ENCODE measurements around the gene DCUN1D1.

The DCUN1D1 gene

DNA sequence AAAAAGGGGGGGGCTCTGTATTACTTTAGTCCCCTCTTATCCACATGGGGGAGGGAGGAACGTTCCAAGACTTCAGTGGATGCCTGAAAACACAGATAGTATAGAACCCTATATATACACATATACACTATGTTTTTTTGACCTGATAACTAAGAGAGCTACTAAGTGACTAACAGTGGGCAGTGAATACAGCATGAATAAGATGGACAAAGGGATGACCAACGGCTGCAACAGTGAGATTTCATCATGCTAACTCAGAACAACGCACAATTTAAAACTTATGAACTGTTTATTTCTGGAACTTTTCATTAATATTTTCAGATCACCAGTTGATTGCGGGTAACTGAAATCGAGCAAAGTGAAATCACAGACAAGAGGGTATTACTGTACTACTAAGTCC lies 7.3 kb downstream of the DCUN1D1 start:
- Histone ChIP-seq H3K36me3 (ENCODE audit: control insufficient read depth, insufficient read depth, low read length) (no peaks in the 10 kb centered on the region), H3K27ac (ENCODE audit: insufficient read depth, low read length, poor library complexity, severe bottlenecking) (no peak overlapping the region), H3K9me3 (ENCODE audit: control insufficient read depth, low read length) (no peaks in the 10 kb centered on the region), H3K27me3 (replicated peaks; ENCODE audit: control insufficient read depth, insufficient read depth, low read length, poor library complexity, severe bottlenecking) (no peaks in the 10 kb centered on the region), H3K4me1 (ENCODE audit: control insufficient read depth, insufficient read depth, low read length, poor library complexity, severe bottlenecking) (no peaks in the 10 kb centered on the region), H3K4me3 (ENCODE audit: insufficient read depth, low read depth, low read length, poor library complexity, severe bottlenecking) (no peak overlapping the region)
- DNase-seq, result no peak

DNA sequence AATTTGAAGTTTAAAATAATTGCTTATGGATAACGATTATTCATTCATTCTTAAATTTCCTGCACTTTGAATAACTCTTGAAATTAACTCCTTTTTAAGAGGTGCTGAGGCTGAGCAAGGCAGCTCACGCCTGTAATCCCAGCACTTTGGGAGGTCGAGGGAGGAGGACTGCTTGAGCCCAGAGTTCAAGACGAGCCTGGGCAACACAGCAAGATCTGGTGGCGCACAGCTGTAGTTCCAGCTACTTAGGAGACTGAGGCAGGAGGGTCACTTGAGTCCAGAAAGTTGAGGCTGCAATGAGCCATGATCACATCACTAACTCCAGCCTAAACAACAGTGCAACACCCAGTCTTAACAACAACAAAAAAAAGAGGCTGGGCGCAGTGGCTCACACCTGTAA lies 8.0 kb downstream of the DCUN1D1 start:
- Histone ChIP-seq H3K4me3 (ENCODE audit: insufficient read depth, low read depth, low read length, poor library complexity, severe bottlenecking) (no peak overlapping the region), H3K9me3 (ENCODE audit: control insufficient read depth, low read length) (no peaks in the 10 kb centered on the region), H3K27me3 (replicated peaks; ENCODE audit: control insufficient read depth, insufficient read depth, low read length, poor library complexity, severe bottlenecking) (no peaks in the 10 kb centered on the region), H3K36me3 (ENCODE audit: control insufficient read depth, insufficient read depth, low read length) (no peaks in the 10 kb centered on the region), H3K27ac (ENCODE audit: insufficient read depth, low read length, poor library complexity, severe bottlenecking) (no peak overlapping the region), H3K4me1 (ENCODE audit: control insufficient read depth, insufficient read depth, low read length, poor library complexity, severe bottlenecking) (peaks cover 3% of the 10 kb centered on the region)
- DNase-seq, result no peak

- Histone ChIP-seq H3K27me3 (replicated peaks; ENCODE audit: control insufficient read depth, insufficient read depth, low read length, poor library complexity, severe bottlenecking) (no peaks in the 10 kb centered on the region), H3K27ac (ENCODE audit: insufficient read depth, low read length, poor library complexity, severe bottlenecking) (no peak overlapping the region), H3K4me1 (ENCODE audit: control insufficient read depth, insufficient read depth, low read length, poor library complexity, severe bottlenecking) (peaks cover 3% of the 10 kb centered on the region), H3K4me3 (ENCODE audit: insufficient read depth, low read depth, low read length, poor library complexity, severe bottlenecking) (no peak overlapping the region), H3K9me3 (ENCODE audit: control insufficient read depth, low read length) (no peaks in the 10 kb centered on the region), H3K36me3 (ENCODE audit: control insufficient read depth, insufficient read depth, low read length) (no peaks in the 10 kb centered on the region)
- no peak for DNase-seq
Measured at GRCh38 chr3:182971637-182972036, 8.7 kb downstream of the DCUN1D1 start.

DNA sequence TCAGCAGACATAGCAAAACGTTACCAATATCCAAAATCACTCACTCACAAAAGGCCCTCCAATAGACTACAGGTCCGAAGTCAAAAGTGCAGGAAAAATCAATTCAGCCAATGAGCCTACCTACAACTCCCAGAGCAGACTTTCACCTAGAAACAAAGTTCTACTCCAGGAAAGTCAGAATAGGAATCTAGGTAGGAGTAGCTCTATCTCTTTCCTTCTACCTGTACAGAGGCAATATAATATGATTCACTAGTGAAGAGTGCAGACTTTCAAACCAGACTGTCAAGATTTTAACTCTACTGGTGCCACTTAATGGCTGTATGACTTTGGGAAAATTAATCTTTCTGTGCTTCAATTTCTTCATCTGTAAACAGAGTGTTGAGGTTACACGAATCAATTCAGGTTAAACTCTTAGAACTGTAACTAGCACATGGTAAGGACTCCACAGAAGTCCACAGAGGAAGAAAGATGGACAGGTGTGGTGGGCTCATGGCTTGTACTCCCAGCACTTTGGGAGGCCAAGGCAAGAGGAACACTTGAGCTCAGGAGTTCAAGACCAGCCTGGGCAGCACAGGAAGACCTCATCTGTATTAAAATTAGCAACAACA lies 9.4 kb downstream of the DCUN1D1 start:
- no peak for DNase-seq
- Histone ChIP-seq H3K27ac (ENCODE audit: insufficient read depth, low read length, poor library complexity, severe bottlenecking) (no peak overlapping the region), H3K4me3 (ENCODE audit: insufficient read depth, low read depth, low read length, poor library complexity, severe bottlenecking) (no peak overlapping the region), H3K9me3 (ENCODE audit: control insufficient read depth, low read length) (no peaks in the 10 kb centered on the region), H3K36me3 (ENCODE audit: control insufficient read depth, insufficient read depth, low read length) (no peaks in the 10 kb centered on the region), H3K27me3 (replicated peaks; ENCODE audit: control insufficient read depth, insufficient read depth, low read length, poor library complexity, severe bottlenecking) (no peaks in the 10 kb centered on the region), H3K4me1 (ENCODE audit: control insufficient read depth, insufficient read depth, low read length, poor library complexity, severe bottlenecking) (peaks cover 3% of the 10 kb centered on the region)

- Histone ChIP-seq H3K4me3 (ENCODE audit: insufficient read depth, low read depth, low read length, poor library complexity, severe bottlenecking) (no peak overlapping the region), H3K36me3 (ENCODE audit: control insufficient read depth, insufficient read depth, low read length) (no peaks in the 10 kb centered on the region), H3K9me3 (ENCODE audit: control insufficient read depth, low read length) (no peaks in the 10 kb centered on the region), H3K27me3 (replicated peaks; ENCODE audit: control insufficient read depth, insufficient read depth, low read length, poor library complexity, severe bottlenecking) (no peaks in the 10 kb centered on the region), H3K27ac (ENCODE audit: insufficient read depth, low read length, poor library complexity, severe bottlenecking) (no peak overlapping the region), H3K4me1 (ENCODE audit: control insufficient read depth, insufficient read depth, low read length, poor library complexity, severe bottlenecking) (peaks cover 3% of the 10 kb centered on the region)
- DNase-seq, result no peak
Measured at GRCh38 chr3:182969853-182970252, 10.5 kb downstream of the DCUN1D1 start.

DNA sequence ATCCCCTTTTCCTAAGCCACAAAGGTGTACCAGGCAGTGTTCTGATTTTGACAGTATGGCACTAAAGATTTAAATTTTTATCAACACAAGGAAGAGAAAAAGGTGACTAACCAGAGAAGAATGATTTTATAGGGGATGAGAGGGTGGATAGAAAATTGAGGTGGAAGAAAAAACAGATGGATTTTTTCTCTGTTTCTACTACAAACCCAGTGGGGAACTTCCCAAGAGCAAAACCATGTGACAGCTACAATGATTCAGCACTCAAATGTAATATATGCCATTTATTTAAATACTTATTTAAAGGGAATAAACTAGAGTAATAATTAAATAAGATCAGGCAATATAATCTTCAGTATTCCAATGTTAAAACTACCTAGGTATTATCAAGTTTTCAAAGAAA lies 11.1 kb downstream of the DCUN1D1 start:
- H3K27ac ChIP-seq (ENCODE audit: insufficient read depth, low read length, poor library complexity, severe bottlenecking), result no peak overlapping the region
- DNase-seq, result no peak

DNA sequence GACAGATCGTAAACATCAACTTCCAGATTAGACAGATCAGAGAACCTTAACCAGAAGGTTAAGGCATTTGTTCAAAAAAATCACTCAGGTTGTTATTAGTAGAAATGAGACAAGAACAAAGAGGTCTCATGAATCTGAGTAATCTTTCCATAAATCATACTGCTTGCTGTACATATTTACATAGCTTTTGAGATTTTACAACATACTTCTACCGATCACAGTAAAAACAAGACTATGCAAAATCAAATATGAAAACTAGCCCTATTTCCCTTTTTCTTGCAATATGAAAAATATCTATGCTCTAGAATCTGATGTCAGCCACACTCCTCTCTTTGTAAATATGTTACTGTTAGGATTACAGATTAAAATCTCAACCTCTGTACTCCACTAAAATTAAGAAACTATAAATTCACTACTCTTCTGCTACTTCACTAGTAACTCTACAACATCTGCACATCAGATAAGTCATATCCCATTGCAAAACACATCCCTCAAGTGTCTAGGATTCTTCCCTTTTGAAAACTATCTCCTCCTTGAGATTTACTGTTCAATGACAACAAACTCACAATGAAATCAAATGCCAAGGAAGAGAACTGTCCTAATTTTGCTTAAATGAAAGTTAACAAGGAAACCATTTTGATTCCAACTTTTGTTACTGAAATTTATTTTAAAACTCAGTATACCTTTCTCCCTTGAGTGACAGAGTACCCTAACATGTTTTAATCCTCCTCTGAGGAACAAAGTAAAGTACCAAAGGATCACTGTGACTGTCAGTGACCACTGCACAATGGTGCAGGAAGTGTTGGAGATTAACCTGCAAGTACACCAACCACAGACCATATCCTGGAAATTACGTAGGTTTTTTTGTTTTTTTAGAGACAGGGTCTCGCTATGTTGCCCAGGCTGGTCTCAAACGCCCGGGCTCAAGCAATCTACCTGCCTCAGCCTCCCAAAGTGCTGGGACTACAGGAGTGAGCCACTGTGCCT lies 12.8 kb downstream of the DCUN1D1 start:
- Histone ChIP-seq H3K27me3 (replicated peaks; ENCODE audit: control insufficient read depth, insufficient read depth, low read length, poor library complexity, severe bottlenecking) (no peaks in the 10 kb centered on the region), H3K36me3 (ENCODE audit: control insufficient read depth, insufficient read depth, low read length) (peaks cover 6% of the 10 kb centered on the region), H3K4me1 (ENCODE audit: control insufficient read depth, insufficient read depth, low read length, poor library complexity, severe bottlenecking) (peaks cover 3% of the 10 kb centered on the region), H3K27ac (ENCODE audit: insufficient read depth, low read length, poor library complexity, severe bottlenecking) (no peak overlapping the region), H3K9me3 (ENCODE audit: control insufficient read depth, low read length) (no peaks in the 10 kb centered on the region), H3K4me3 (ENCODE audit: insufficient read depth, low read depth, low read length, poor library complexity, severe bottlenecking) (no peak overlapping the region)
- DNase-seq, result no peak

More for the DNA sequence above, 11.1 kb downstream of the DCUN1D1 start:
- Histone ChIP-seq H3K4me3 (ENCODE audit: insufficient read depth, low read depth, low read length, poor library complexity, severe bottlenecking) (no peak overlapping the region), H3K9me3 (ENCODE audit: control insufficient read depth, low read length) (no peaks in the 10 kb centered on the region), H3K36me3 (ENCODE audit: control insufficient read depth, insufficient read depth, low read length) (no peaks in the 10 kb centered on the region), H3K27me3 (replicated peaks; ENCODE audit: control insufficient read depth, insufficient read depth, low read length, poor library complexity, severe bottlenecking) (no peaks in the 10 kb centered on the region), H3K4me1 (ENCODE audit: control insufficient read depth, insufficient read depth, low read length, poor library complexity, severe bottlenecking) (peaks cover 3% of the 10 kb centered on the region)

GRCh38 chr3:182965861-182966366 lies 14.4 kb downstream of the DCUN1D1 start:
- Histone ChIP-seq H3K4me3 (ENCODE audit: insufficient read depth, low read depth, low read length, poor library complexity, severe bottlenecking) (no peak overlapping the region), H3K27ac (ENCODE audit: insufficient read depth, low read length, poor library complexity, severe bottlenecking) (no peak overlapping the region), H3K27me3 (replicated peaks; ENCODE audit: control insufficient read depth, insufficient read depth, low read length, poor library complexity, severe bottlenecking) (no peaks in the 10 kb centered on the region), H3K36me3 (ENCODE audit: control insufficient read depth, insufficient read depth, low read length) (peaks cover 6% of the 10 kb centered on the region), H3K4me1 (ENCODE audit: control insufficient read depth, insufficient read depth, low read length, poor library complexity, severe bottlenecking) (peaks cover 3% of the 10 kb centered on the region), H3K9me3 (ENCODE audit: control insufficient read depth, low read length) (no peaks in the 10 kb centered on the region)
- DNase-seq, result no peak

- Histone ChIP-seq H3K4me3 (ENCODE audit: insufficient read depth, low read depth, low read length, poor library complexity, severe bottlenecking) (no peak overlapping the region), H3K27me3 (replicated peaks; ENCODE audit: control insufficient read depth, insufficient read depth, low read length, poor library complexity, severe bottlenecking) (no peaks in the 10 kb centered on the region), H3K4me1 (ENCODE audit: control insufficient read depth, insufficient read depth, low read length, poor library complexity, severe bottlenecking) (peaks cover 3% of the 10 kb centered on the region), H3K9me3 (ENCODE audit: control insufficient read depth, low read length) (no peaks in the 10 kb centered on the region), H3K27ac (ENCODE audit: insufficient read depth, low read length, poor library complexity, severe bottlenecking) (no peak overlapping the region), H3K36me3 (ENCODE audit: control insufficient read depth, insufficient read depth, low read length) (peaks cover 6% of the 10 kb centered on the region)
- no peak for DNase-seq
Measured at GRCh38 chr3:182964179-182964578, 16.2 kb downstream of the DCUN1D1 start.

- Histone ChIP-seq H3K27me3 (replicated peaks; ENCODE audit: control insufficient read depth, insufficient read depth, low read length, poor library complexity, severe bottlenecking) (no peaks in the 10 kb centered on the region), H3K4me3 (ENCODE audit: insufficient read depth, low read depth, low read length, poor library complexity, severe bottlenecking) (no peak overlapping the region), H3K36me3 (ENCODE audit: control insufficient read depth, insufficient read depth, low read length) (peaks cover 7% of the 10 kb centered on the region), H3K27ac (ENCODE audit: insufficient read depth, low read length, poor library complexity, severe bottlenecking) (no peak overlapping the region), H3K4me1 (ENCODE audit: control insufficient read depth, insufficient read depth, low read length, poor library complexity, severe bottlenecking) (no peaks in the 10 kb centered on the region), H3K9me3 (ENCODE audit: control insufficient read depth, low read length) (no peaks in the 10 kb centered on the region)
- DNase-seq, result no peak
Measured at GRCh38 chr3:182962166-182962565, 18.2 kb downstream of the DCUN1D1 start.
